ENCODE measurements around the gene ZNF106.

GRCh38 chr15:42394106-42394505 lies 96.8 kb downstream of the ZNF106 start:
- no peak for TF ChIP-seq CTCF (IDR thresholded peaks at IDR 0.05)
- TF ChIP-seq POLR2A (IDR thresholded peaks at IDR 0.05): no peak

Data from right lobe of liver (tissue), 4 donors.